GM18861 (cell line): ENCODE measurements around the gene DRC1.

Source experiments
- ATAC-seq: cut with Tn5 transposase; IDR thresholded peaks from one replicate; pipeline ENCODE4 v1.9.1; 2021; ENCODE audit not compliant: unreplicated experiment

The DRC1 gene

GRCh38 chr2:26396734-26397298, 4.9 kb upstream of the DRC1 start:
- no peak for ATAC-seq

- ATAC-seq = no peak
These were observed 1.8 kb upstream of the DRC1 start for GRCh38 chr2:26399771-26400376.

GRCh38 chr2:26400723-26401122, 997 bp upstream of the DRC1 start:
- ATAC-seq = no peak

GRCh38 chr2:26407526-26407925, 5.8 kb downstream of the DRC1 start:
- no peak for ATAC-seq

- no peak for ATAC-seq
These were observed 8.1 kb downstream of the DRC1 start for GRCh38 chr2:26409785-26410184.

- no peak for ATAC-seq
These were observed 9.1 kb downstream of the DRC1 start for GRCh38 chr2:26410764-26411243.

- no peak for ATAC-seq
These were observed 9.7 kb downstream of the DRC1 start for GRCh38 chr2:26411419-26411818.

- ATAC-seq = no peak
These were observed 10.5 kb downstream of the DRC1 start for GRCh38 chr2:26412091-26412673.

GRCh38 chr2:26414311-26414710, 12.6 kb downstream of the DRC1 start:
- no peak for ATAC-seq

GRCh38 chr2:26421961-26422360, 20.2 kb downstream of the DRC1 start:
- no peak for ATAC-seq

- no peak for ATAC-seq
These were observed 21.4 kb downstream of the DRC1 start for GRCh38 chr2:26422947-26423629.

- no peak for ATAC-seq
These were observed 22.0 kb downstream of the DRC1 start for GRCh38 chr2:26423750-26424149.

GRCh38 chr2:26424221-26424620, 22.5 kb downstream of the DRC1 start:
- no peak for ATAC-seq

- no peak for ATAC-seq
These were observed 27.1 kb downstream of the DRC1 start for GRCh38 chr2:26428846-26429245.

GRCh38 chr2:26429779-26430578, 28.3 kb downstream of the DRC1 start:
- ATAC-seq = no peak

GRCh38 chr2:26430826-26431225, 29.1 kb downstream of the DRC1 start:
- ATAC-seq = no peak

- no peak for ATAC-seq
These were observed 30.6 kb downstream of the DRC1 start for GRCh38 chr2:26432363-26432762.

GRCh38 chr2:26432859-26433258, 31.1 kb downstream of the DRC1 start:
- no peak for ATAC-seq

GRCh38 chr2:26435106-26435505, 33.4 kb downstream of the DRC1 start:
- ATAC-seq = no peak

GRCh38 chr2:26438526-26438925, 36.8 kb downstream of the DRC1 start:
- no peak for ATAC-seq

- ATAC-seq = no peak
These were observed 37.2 kb downstream of the DRC1 start for GRCh38 chr2:26438926-26439325.
